ENCODE measurements around the gene EPHA2.

The EPHA2 gene

DNA sequence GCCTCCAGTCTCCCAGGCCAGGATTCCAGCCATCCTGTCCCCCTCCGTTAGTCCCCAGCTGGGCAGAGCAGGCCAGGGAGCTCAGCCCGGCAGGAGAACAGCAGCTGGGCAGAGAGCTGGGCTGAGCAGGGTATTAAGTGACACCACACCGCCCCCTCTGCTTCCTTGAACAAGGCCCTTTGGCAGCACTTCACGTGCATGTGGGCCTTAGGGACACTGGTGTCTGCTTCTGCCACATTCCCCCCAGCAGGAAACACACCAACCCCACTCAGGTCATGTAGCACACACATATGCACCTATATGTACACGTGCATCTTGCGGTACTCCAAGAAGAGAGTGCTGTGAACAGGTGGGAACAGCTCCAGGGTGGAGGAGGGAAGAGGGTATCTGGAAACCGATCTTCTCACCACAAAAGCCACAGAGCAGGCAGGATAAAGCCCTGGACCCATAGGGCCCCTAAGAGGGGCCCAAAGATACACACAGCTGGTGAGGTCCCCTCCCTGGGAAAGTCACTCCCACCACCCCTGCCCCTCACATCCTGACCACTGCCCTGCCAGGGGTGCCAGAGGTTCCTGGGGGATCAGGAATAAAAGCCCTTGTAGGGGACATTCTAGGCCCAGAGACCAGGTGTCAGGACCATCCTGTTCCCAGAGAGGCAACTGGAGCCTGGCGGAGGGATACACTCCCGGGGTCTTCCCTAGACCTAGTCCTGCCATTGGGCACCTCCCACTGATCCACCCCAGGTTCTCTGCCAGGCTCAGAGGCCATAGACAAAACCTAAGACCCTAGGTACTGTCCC, 4.5 kb downstream of the EPHA2 start:
- no peak overlapping the region for H3K27ac Mint-ChIP-seq
- no peak overlapping the region for H3K4me3 Mint-ChIP-seq
- H3K36me3 Mint-ChIP-seq (ENCODE audit: low read depth) = no peaks in the 10 kb centered on the region
- DNase-seq (no peak), ATAC-seq (no peak)
- H3K9me3 Mint-ChIP-seq = no peaks in the 10 kb centered on the region
- H3K27me3 Mint-ChIP-seq = peaks cover 22% of the 10 kb centered on the region
- peaks cover 16% of the 10 kb centered on the region for H3K4me1 Mint-ChIP-seq

DNA sequence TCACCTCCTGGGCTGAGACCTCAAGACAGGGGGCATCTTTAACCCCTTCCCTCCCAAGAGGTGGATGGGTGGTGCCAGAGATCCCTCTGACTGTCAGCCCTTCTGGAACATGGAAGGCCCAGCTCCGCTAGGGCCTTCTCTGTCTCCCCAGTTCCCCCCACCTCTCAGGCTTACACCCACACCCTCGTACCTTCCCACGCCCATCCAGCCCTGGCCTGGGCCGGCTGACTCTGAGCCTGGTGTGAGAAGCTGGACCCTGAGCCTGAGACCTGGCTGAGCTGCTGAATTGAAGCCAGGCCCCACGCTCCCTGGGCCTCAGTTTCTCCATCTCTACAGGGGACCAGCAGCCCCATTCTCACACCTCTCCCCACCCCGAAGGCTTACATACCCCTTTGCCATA, 5.4 kb downstream of the EPHA2 start:
- no peaks in the 10 kb centered on the region for H3K36me3 Mint-ChIP-seq (ENCODE audit: low read depth)
- peaks cover 14% of the 10 kb centered on the region for H3K4me1 Mint-ChIP-seq
- ATAC-seq (no peak), DNase-seq (no peak)
- H3K27ac Mint-ChIP-seq = no peak overlapping the region
- peaks cover 18% of the 10 kb centered on the region for H3K27me3 Mint-ChIP-seq
- H3K4me3 Mint-ChIP-seq = no peak overlapping the region
- no peaks in the 10 kb centered on the region for H3K9me3 Mint-ChIP-seq

DNA sequence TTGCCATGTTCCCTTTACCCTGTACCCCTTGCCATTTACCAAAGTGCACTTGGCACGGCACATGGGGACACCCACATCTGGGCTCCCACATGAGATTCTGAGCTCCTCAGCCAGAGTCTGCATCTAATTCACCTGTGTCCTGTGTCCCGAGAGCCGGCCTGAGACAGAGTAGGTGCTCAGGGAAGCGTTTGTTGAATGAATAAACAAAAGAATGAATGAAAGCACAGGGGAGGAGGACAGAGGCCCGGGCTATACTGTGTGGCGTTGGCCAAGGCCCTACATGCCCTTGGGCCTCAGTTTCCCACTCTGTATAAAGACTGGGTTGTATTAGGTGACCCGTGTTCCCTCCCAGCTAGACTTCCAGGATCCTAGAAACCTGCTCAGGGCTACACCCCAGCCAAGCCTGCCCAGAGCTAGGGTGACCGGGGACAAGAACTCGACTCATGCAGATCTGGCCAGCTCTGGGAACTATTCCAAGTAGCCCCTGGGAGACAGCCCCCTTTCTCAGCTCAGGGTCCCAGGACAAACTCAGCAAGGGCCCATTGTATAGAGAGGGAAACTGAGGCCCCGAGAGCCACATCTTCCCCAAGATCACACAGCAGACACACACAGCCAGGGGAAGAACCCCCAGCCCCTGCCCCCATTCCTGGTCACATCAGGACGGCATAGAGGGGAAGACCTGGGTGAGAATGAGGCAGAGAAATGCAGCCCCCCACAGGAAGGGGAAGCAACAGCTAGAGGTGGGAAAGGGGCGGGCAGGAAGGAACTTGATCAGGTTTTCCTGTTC, 6.0 kb downstream of the EPHA2 start:
- H3K27ac Mint-ChIP-seq = no peak overlapping the region
- no peaks in the 10 kb centered on the region for H3K9me3 Mint-ChIP-seq
- H3K27me3 Mint-ChIP-seq = peaks cover 18% of the 10 kb centered on the region
- no peaks in the 10 kb centered on the region for H3K36me3 Mint-ChIP-seq (ENCODE audit: low read depth)
- no peak overlapping the region for H3K4me3 Mint-ChIP-seq
- ATAC-seq (no peak), DNase-seq (no peak)
- peaks cover 11% of the 10 kb centered on the region for H3K4me1 Mint-ChIP-seq

DNA sequence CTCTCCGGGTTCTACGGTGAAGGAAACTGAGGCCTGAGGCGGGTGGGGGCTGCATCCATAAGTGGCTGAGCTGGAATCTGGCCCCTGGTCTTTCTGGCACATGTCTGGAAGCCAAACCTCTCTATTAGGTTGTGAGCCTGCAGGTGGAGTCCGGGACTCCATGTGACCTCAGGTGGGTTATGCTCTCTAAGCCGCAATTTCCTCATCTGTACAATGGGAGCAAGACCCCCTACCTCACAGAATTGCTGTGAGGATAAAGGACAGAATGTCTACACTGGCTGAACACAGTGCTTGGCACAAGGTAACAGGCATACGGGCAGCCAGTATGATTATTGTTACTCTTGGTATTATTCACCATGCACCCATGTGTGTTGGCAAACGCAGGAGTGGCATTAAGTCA, 6.7 kb downstream of the EPHA2 start:
- Mint-ChIP-seq H3K4me3 (no peak overlapping the region), H3K27ac (no peak overlapping the region), H3K36me3 (ENCODE audit: low read depth) (no peaks in the 10 kb centered on the region), H3K4me1 (peaks cover 4% of the 10 kb centered on the region), H3K27me3 (peaks cover 18% of the 10 kb centered on the region), H3K9me3 (no peaks in the 10 kb centered on the region)
- DNase-seq (no peak), ATAC-seq (no peak)

DNA sequence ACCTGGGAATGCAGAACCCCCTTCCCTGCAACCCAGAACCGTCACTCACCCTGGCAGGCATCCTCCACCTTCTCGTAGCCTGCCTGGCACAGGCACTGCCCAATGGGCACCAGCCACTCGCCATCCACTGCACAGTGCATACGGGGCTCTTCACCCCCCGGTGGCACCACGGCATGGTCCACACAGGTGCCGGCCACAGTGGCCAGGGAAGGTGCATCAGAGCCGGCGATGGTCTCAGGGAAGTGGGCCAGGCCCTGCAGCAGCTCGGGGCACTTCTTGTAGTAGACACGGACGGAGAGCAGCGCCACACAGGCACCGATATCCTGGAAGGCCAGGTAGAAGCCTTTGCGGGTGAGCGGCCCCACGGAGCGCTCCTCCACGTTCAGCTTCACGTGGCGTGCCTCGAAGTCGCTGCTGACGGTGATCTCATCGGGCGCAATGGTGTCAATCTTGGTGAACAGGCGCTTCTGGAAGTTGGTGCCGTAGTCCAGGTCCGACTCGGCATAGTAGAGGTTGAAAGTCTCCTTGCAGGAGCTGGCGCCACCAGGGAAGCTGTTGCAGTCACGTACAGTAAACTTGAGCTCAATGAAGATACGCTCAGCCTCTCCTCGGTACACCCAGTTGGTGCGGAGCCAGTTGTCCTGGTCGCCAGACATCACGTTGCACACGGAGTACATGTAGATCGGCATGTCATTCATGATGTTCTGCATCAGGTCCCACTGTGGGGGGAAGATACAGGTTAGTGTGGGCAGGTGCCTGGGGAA, 7.4 kb downstream of the EPHA2 start:
- no peak for DNase-seq
- Mint-ChIP-seq H3K4me1 (peaks cover 2% of the 10 kb centered on the region), H3K27me3 (peaks cover 16% of the 10 kb centered on the region), H3K36me3 (ENCODE audit: low read depth) (no peaks in the 10 kb centered on the region), H3K9me3 (no peaks in the 10 kb centered on the region), H3K27ac (no peak overlapping the region), H3K4me3 (no peak overlapping the region)
- no peak for ATAC-seq

DNA sequence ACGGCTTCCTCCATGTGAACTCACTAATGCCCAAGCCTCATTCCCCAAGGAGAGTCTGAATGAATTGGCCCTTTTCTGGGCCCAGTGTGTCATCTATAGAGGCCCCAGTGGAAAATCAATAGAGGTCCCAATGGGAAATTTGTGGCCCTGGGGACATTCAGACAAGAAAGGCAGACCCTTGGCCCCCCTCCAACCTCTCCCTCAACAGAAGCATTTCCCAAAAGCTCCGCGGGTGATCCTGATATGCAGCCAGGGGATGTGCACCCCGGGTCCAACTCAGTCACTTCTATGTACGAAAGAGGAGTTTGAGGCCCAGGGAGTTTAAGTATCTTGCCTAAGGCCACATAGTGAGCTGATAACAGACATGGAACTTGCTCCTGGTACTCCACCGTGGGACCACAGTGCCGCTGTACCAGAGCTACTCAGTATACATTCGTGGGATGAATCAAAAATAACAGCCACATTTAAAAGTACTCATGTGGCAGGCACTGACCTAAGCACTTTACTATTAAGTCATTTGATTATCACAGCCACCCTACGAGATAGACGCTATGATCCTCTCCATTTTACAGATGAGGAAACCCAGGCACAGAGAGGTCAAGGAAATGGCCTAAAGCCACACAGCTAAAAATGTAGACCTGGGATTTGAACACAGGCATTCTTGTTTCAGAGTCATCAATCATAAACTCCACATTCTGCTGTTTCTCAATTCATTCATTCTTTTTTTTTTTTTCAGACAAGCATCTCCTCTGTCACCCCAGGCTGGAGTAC, 8.5 kb downstream of the EPHA2 start:
- peaks cover 2% of the 10 kb centered on the region for H3K4me1 Mint-ChIP-seq
- H3K27ac Mint-ChIP-seq = no peak overlapping the region
- H3K4me3 Mint-ChIP-seq = no peak overlapping the region

DNA sequence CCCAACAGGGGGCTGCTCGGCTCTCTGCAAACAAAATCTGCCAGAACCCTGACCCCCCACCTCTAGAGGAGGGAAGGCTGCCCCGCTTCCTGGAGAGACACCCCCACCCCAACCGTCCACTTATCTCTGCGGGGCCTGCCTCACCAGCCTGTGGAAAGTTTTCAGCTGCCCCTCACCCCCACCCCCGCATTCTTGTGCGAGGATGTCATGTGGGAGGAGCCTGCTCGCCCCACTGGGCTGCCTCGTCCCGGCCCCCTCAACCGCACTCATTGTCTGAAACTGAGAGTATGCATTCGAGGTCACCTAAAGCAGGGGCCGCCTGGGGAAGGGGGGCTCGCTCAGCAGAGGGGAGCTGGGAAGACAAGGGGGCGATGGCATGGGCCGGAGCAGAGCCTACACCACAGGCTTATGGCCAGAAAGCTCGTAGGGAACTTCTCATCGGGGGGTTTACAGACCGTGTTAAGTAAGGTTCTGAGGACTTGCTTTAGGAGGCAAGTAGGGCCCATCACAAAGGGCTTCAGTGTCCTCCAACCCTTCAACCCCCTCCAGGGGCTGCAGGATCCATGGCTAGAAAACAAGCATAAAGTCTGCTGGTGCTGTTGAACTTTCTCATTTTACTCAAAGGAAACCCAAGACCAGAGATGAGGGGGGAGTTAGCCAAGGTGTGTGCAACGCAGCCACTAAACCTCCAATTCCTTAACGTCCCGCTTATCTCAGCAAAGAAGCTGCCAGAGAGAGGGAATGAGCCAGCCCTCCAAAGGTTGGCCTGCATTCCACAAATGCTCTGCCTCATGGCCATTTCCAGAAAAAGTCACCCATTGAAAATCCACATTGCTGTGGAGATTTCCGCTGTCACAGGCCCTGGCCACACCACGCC, 9.4 kb downstream of the EPHA2 start:
- H3K4me3 Mint-ChIP-seq = no peak overlapping the region
- no peak for ATAC-seq
- no peaks in the 10 kb centered on the region for H3K9me3 Mint-ChIP-seq

More for the DNA sequence above, 8.5 kb downstream of the EPHA2 start:
- DNase-seq (no peak), ATAC-seq (no peak)
- Mint-ChIP-seq H3K27me3 (peaks cover 12% of the 10 kb centered on the region), H3K9me3 (no peaks in the 10 kb centered on the region), H3K36me3 (ENCODE audit: low read depth) (no peaks in the 10 kb centered on the region)

DNA sequence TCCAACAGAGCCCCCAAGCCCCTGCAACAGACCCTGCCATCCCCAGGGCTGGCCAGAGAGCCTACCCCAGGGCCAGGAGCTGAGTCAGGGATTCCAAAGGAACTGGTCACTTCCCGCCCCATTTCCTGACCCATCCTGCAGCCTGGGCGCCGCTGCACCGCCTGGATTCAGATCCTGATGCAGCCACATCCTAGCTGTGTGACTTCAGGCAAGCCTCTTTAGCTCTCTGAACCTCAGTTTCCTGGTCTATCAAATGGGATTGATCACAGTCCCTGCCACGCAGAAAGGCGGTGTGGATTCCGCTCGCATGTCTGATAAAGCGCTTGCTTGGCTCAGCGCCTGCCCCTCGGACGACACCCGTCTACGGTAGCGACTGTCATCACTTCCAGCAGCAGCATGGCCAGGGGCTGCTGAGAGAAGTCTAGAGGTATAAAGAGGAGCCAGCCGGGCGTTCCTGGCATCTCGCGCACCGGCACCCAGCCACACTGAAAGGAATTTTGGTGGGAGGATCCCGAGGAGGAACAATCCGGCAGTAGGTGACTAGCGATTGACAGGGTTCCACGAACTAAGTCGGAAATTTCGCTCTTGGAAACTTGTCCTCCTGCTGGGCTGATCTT, 10.1 kb downstream of the EPHA2 start:
- peaks cover 14% of the 10 kb centered on the region for H3K4me1 Mint-ChIP-seq
- H3K9me3 Mint-ChIP-seq = no peaks in the 10 kb centered on the region
- no peak overlapping the region for H3K27ac Mint-ChIP-seq
- H3K36me3 Mint-ChIP-seq (ENCODE audit: low read depth) = no peaks in the 10 kb centered on the region
- no peak for ATAC-seq
- DNase-seq = no peak
- H3K4me3 Mint-ChIP-seq = no peak overlapping the region
- peaks cover 9% of the 10 kb centered on the region for H3K27me3 Mint-ChIP-seq

More for the DNA sequence above, 9.4 kb downstream of the EPHA2 start:
- Mint-ChIP-seq H3K27me3 (peaks cover 7% of the 10 kb centered on the region), H3K27ac (no peak overlapping the region), H3K36me3 (ENCODE audit: low read depth) (no peaks in the 10 kb centered on the region), H3K4me1 (peaks cover 8% of the 10 kb centered on the region)
- DNase-seq = no peak

DNA sequence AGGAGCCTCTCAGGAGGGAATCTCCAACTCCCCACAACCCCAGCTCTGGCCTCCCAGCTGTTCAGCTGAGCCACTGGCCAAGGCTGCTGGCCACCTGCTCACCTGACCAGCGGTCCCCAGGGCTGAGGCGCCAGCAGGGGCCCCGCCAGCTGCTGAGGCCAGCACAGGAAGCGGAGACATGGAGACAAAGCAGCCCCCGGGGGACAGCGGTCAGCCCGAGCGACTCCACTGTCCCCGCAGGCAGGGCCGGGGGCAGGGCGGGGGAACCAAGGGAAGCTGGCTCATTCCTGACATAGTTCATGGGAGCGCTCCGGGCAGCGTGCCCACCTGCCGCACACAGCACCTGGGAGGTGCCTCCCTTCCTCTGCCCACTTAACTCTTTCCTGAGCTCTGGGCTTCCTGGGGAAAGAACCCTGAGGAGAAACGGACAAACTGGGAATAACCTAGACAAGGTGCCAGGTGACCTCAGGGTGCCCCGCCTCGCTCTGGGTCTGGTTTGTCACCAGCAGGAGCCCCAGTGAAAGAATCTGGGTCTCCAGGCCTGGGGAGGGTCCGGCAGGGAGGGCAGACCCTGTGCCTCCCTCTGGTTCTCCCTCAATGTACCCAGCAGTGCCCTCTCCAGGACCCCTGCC, 10.7 kb downstream of the EPHA2 start:
- DNase-seq = no peak
- Mint-ChIP-seq H3K27me3 (peaks cover 9% of the 10 kb centered on the region), H3K4me3 (no peak overlapping the region), H3K36me3 (ENCODE audit: low read depth) (no peaks in the 10 kb centered on the region), H3K4me1 (peaks cover 16% of the 10 kb centered on the region), H3K27ac (no peak overlapping the region), H3K9me3 (no peaks in the 10 kb centered on the region)
- no peak for ATAC-seq

DNA sequence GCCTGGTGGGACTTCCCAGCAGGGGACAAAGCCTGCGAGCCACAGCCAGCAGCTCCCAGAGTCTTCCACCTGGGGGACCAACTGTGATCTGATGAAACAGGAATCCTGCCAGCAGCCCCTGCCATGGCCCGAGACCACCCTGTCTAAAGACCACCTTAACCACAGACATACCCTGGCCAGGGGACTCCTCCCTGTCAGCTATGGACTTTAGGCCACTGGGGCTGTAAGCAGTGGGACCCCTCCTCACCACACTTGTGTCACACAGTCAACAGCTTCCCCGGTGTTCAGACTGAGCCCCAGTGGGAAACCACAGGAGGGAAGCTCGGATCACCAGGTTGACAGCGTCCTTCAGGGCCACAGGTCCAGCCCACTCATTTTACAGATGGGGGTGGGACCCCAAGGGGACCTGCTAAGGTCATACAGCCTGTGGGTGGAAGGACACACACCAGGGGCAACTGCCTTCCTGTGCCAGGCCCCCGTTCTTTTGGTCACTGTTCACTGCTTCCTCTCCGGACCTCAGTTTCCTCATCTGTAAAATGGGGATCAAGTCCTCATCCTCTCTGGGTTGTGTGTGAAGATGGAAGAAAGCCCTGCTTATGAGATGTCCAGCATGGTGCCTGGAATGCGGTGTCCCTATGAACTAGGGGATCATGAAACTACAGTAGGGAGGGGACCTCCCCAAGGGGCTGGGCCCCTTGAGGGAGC, 11.4 kb downstream of the EPHA2 start:
- H3K36me3 Mint-ChIP-seq (ENCODE audit: low read depth) = no peaks in the 10 kb centered on the region
- no peak for DNase-seq
- H3K27me3 Mint-ChIP-seq = peaks cover 9% of the 10 kb centered on the region
- H3K27ac Mint-ChIP-seq = no peak overlapping the region
- no peak for ATAC-seq
- H3K4me1 Mint-ChIP-seq = peaks cover 23% of the 10 kb centered on the region
- H3K9me3 Mint-ChIP-seq = no peaks in the 10 kb centered on the region
- no peak overlapping the region for H3K4me3 Mint-ChIP-seq

DNA sequence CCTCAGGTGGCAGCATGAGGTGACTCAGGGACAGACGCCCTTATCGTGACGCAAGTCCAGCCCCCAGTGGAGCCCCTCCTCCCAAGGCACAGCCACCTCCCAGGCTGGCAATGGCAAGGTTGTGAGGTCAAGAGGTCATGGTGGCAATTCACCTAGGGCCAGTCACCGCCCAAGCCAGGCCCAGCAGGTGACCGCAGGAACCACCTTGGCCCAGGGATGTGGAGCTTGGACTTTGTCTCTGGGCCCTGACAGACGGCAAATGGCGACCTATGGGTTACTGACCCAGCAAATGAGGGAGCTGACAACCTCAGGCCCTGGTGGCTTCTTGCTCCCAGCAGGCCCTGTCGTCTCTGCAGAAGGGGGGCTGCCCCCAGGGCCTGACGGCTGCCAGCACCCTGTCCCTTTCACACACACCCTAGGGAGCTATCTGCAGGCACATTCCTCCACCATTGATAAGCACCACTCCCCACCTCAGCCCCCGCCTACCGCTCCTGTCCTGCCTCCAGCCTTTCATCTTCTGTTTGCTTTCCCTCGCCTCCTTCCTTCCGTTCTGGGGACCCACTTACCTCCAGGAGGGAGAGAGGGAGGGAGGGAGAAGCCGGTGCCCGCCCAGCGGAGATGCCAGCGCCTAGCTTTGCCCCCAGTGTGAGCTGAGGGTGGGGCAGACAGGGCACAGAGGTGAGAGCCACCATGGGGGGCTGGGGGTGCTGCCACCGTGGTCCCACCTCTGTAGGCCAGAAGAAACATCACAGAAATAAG, 12.1 kb downstream of the EPHA2 start:
- no peaks in the 10 kb centered on the region for H3K36me3 Mint-ChIP-seq (ENCODE audit: low read depth)
- DNase-seq (no peak), ATAC-seq (no peak)
- H3K27me3 Mint-ChIP-seq = peaks cover 6% of the 10 kb centered on the region
- no peaks in the 10 kb centered on the region for H3K9me3 Mint-ChIP-seq
- no peak overlapping the region for H3K27ac Mint-ChIP-seq
- peaks cover 26% of the 10 kb centered on the region for H3K4me1 Mint-ChIP-seq
- no peak overlapping the region for H3K4me3 Mint-ChIP-seq
